Measurements from ENCODE around the gene RAI1.
A peak's percentile ranks its signal among the peaks of the same experiment; 100 is the strongest.

RAI1 gene

DNA sequence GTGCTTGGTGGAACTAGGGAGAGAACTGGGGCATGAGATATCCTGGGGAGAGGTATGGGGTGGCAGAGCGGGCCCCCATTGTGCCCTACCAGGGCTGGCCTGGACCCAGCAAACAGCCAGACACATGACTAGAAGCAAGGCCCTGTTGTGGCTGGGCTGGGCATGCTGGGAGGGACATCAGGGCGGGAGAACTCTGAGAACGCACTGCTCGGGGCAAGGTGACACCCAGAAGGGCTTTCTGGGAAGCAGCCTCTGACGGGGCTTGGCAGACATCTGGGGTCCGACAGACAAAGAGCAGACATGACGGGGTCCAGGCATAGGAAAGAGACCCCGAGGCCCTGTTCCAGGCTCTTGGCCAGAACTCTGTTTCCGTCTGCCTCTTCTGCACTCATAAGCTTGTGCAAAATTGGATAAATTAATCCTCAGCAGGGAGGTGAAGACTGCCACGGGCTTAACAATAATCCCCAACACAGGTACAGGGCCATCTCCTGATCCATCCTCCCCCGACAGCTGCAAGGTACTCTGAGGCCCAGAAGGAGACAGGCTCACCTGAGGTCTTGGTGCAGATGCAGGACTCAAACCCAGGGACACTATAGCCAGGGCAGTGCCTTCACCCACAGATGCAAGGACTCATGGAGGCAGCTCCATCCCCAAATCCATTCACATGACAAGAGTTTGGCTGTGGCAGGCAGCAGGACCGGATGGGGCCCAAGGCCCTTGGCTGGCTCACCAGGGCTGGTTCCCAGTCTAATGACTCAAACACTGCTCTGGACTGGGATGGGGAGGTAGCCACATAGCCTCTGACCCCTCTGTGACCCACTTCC, 150.2 kb downstream of the RAI1 start:
- no peak; the same call in 2 of the 3 replicates for ATAC-seq
- TF ChIP-seq, protein P1, sequence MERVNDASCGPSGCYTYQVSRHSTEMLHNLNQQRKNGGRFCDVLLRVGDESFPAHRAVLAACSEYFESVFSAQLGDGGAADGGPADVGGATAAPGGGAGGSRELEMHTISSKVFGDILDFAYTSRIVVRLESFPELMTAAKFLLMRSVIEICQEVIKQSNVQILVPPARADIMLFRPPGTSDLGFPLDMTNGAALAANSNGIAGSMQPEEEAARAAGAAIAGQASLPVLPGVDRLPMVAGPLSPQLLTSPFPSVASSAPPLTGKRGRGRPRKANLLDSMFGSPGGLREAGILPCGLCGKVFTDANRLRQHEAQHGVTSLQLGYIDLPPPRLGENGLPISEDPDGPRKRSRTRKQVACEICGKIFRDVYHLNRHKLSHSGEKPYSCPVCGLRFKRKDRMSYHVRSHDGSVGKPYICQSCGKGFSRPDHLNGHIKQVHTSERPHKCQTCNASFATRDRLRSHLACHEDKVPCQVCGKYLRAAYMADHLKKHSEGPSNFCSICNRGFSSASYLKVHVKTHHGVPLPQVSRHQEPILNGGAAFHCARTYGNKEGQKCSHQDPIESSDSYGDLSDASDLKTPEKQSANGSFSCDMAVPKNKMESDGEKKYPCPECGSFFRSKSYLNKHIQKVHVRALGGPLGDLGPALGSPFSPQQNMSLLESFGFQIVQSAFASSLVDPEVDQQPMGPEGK (CRISPR knock-in tag; IDR thresholded peaks at IDR 0.05; ENCODE audit: borderline replicate concordance), result no peak
- TF ChIP-seq ISL1 (CRISPR knock-in tag; IDR thresholded peaks at IDR 0.05) (no peak), OSR1 (CRISPR knock-in tag; IDR thresholded peaks at IDR 0.05) (no peak), ZNF565 (CRISPR knock-in tag; conservative IDR thresholded peaks at IDR 0.05; ENCODE audit: low read depth) (0 out of 2 replicates have a peak, but pooled peaks have one; percentile 47), ZFP30 (CRISPR knock-in tag; IDR thresholded peaks at IDR 0.05) (no peak), SNAI2 (CRISPR knock-in tag; IDR thresholded peaks at IDR 0.05) (no peak), TCF4 (CRISPR knock-in tag; IDR thresholded peaks at IDR 0.05; ENCODE audit: borderline replicate concordance) (peak; percentile 94), PPARA (CRISPR knock-in tag; IDR thresholded peaks at IDR 0.05; ENCODE audit: borderline replicate concordance) (no peak), RARB (CRISPR knock-in tag; IDR thresholded peaks at IDR 0.05) (no peak), ZC3H10 (CRISPR knock-in tag; IDR thresholded peaks at IDR 0.05) (no peak), ESRRG (CRISPR knock-in tag; IDR thresholded peaks at IDR 0.05) (no peak), ZFP3 (CRISPR knock-in tag; IDR thresholded peaks at IDR 0.05) (no peak), BACH2 (CRISPR knock-in tag; IDR thresholded peaks at IDR 0.05; ENCODE audit: borderline replicate concordance) (no peak), GLIS3 (CRISPR knock-in tag; IDR thresholded peaks at IDR 0.05) (no peak), CSDC2 (CRISPR knock-in tag; IDR thresholded peaks at IDR 0.05) (no peak), ZNF70 (CRISPR knock-in tag; IDR thresholded peaks at IDR 0.05) (peak; percentile 79; the same call in 1 of the 2 replicates), ARNTL (CRISPR knock-in tag; IDR thresholded peaks at IDR 0.05; ENCODE audit: borderline replicate concordance, low read depth) (no peak), ZNF8 (CRISPR knock-in tag; IDR thresholded peaks at IDR 0.05) (no peak), TOX (CRISPR knock-in tag; IDR thresholded peaks at IDR 0.05; ENCODE audit: borderline replicate concordance) (no peak)
- TF ChIP-seq, protein P2, sequence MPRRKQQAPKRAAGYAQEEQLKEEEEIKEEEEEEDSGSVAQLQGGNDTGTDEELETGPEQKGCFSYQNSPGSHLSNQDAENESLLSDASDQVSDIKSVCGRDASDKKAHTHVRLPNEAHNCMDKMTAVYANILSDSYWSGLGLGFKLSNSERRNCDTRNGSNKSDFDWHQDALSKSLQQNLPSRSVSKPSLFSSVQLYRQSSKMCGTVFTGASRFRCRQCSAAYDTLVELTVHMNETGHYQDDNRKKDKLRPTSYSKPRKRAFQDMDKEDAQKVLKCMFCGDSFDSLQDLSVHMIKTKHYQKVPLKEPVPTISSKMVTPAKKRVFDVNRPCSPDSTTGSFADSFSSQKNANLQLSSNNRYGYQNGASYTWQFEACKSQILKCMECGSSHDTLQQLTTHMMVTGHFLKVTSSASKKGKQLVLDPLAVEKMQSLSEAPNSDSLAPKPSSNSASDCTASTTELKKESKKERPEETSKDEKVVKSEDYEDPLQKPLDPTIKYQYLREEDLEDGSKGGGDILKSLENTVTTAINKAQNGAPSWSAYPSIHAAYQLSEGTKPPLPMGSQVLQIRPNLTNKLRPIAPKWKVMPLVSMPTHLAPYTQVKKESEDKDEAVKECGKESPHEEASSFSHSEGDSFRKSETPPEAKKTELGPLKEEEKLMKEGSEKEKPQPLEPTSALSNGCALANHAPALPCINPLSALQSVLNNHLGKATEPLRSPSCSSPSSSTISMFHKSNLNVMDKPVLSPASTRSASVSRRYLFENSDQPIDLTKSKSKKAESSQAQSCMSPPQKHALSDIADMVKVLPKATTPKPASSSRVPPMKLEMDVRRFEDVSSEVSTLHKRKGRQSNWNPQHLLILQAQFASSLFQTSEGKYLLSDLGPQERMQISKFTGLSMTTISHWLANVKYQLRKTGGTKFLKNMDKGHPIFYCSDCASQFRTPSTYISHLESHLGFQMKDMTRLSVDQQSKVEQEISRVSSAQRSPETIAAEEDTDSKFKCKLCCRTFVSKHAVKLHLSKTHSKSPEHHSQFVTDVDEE (CRISPR knock-in tag; IDR thresholded peaks at IDR 0.05), result peak; percentile 88
- TF ChIP-seq, protein P3, sequence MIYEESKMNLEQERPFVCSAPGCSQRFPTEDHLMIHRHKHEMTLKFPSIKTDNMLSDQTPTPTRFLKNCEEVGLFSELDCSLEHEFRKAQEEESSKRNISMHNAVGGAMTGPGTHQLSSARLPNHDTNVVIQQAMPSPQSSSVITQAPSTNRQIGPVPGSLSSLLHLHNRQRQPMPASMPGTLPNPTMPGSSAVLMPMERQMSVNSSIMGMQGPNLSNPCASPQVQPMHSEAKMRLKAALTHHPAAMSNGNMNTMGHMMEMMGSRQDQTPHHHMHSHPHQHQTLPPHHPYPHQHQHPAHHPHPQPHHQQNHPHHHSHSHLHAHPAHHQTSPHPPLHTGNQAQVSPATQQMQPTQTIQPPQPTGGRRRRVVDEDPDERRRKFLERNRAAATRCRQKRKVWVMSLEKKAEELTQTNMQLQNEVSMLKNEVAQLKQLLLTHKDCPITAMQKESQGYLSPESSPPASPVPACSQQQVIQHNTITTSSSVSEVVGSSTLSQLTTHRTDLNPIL (CRISPR knock-in tag; IDR thresholded peaks at IDR 0.05; ENCODE audit: low read depth), result no peak
- TF ChIP-seq, protein P4, sequence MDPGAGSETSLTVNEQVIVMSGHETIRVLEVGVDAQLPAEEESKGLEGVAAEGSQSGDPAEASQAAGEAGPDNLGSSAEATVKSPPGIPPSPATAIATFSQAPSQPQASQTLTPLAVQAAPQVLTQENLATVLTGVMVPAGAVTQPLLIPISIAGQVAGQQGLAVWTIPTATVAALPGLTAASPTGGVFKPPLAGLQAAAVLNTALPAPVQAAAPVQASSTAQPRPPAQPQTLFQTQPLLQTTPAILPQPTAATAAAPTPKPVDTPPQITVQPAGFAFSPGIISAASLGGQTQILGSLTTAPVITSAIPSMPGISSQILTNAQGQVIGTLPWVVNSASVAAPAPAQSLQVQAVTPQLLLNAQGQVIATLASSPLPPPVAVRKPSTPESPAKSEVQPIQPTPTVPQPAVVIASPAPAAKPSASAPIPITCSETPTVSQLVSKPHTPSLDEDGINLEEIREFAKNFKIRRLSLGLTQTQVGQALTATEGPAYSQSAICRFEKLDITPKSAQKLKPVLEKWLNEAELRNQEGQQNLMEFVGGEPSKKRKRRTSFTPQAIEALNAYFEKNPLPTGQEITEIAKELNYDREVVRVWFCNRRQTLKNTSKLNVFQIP (CRISPR knock-in tag; IDR thresholded peaks at IDR 0.05; ENCODE audit: borderline replicate concordance, low read depth), result no peak
- TF ChIP-seq, protein P5, sequence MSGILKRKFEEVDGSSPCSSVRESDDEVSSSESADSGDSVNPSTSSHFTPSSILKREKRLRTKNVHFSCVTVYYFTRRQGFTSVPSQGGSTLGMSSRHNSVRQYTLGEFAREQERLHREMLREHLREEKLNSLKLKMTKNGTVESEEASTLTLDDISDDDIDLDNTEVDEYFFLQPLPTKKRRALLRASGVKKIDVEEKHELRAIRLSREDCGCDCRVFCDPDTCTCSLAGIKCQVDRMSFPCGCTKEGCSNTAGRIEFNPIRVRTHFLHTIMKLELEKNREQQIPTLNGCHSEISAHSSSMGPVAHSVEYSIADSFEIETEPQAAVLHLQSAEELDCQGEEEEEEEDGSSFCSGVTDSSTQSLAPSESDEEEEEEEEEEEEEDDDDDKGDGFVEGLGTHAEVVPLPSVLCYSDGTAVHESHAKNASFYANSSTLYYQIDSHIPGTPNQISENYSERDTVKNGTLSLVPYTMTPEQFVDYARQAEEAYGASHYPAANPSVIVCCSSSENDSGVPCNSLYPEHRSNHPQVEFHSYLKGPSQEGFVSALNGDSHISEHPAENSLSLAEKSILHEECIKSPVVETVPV (CRISPR knock-in tag; IDR thresholded peaks at IDR 0.05), result no peak; the same call in 1 of the 2 replicates

DNA sequence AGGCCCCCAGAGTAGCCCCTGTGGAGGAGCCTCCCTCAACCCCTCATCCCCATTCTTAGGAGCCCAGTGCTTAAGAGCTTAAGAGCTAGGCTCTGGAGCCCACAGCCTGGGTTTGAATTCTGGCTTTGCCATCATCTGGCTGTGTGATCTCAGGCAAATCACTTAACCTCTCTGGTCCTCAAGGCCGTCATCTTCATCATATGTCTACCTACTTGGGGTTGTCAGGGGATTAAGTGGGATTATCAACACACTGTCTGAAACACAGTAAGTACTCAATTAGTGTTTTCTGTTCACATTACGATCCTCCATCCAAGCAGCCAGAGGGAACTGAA, 150.7 kb downstream of the RAI1 start:
- no peak for TF ChIP-seq ZNF70 (CRISPR knock-in tag; IDR thresholded peaks at IDR 0.05)
- TF ChIP-seq, protein P1 (CRISPR knock-in tag; IDR thresholded peaks at IDR 0.05; ENCODE audit: borderline replicate concordance), result no peak
- TF ChIP-seq ZFP3 (CRISPR knock-in tag; IDR thresholded peaks at IDR 0.05), result no peak
- TF ChIP-seq, protein P4 (CRISPR knock-in tag; IDR thresholded peaks at IDR 0.05; ENCODE audit: borderline replicate concordance, low read depth), result no peak
- TF ChIP-seq PPARA (CRISPR knock-in tag; IDR thresholded peaks at IDR 0.05; ENCODE audit: borderline replicate concordance), result no peak
- TF ChIP-seq ZNF565 (CRISPR knock-in tag; conservative IDR thresholded peaks at IDR 0.05; ENCODE audit: low read depth), result no peak
- ATAC-seq, result no peak

Measured in SK-N-SH treated with all-trans-retinoic acid at 6 μM for 48 hours (cell line).